HG03159 (cell line): Measurements from ENCODE around the gene DNMT3L.
"Not testable (repeated sequence)": the region's sequence is repeated elsewhere in the genome, so short reads cannot be mapped to it uniquely, and the experiment has no call there.

Experiments
- ATAC-seq: cut with Tn5 transposase; IDR thresholded peaks from one replicate; pipeline ENCODE4 v1.9.1; 2021; ENCODE audit warnings: mild to moderate bottlenecking, moderate library complexity; ENCODE audit not compliant: unreplicated experiment

DNMT3L gene

GRCh38 chr21:44261675-44262295, at the start of gene DNMT3L:
Gene DNMT3L, minus strand, starts transcription at chr21:44261897. Its CDS starts 638 bp downstream, at chr21:44261259.
- no peak for ATAC-seq

GRCh38 chr21:44310628-44311507, 49.2 kb upstream of the DNMT3L start:
- no peak for ATAC-seq

DNA sequence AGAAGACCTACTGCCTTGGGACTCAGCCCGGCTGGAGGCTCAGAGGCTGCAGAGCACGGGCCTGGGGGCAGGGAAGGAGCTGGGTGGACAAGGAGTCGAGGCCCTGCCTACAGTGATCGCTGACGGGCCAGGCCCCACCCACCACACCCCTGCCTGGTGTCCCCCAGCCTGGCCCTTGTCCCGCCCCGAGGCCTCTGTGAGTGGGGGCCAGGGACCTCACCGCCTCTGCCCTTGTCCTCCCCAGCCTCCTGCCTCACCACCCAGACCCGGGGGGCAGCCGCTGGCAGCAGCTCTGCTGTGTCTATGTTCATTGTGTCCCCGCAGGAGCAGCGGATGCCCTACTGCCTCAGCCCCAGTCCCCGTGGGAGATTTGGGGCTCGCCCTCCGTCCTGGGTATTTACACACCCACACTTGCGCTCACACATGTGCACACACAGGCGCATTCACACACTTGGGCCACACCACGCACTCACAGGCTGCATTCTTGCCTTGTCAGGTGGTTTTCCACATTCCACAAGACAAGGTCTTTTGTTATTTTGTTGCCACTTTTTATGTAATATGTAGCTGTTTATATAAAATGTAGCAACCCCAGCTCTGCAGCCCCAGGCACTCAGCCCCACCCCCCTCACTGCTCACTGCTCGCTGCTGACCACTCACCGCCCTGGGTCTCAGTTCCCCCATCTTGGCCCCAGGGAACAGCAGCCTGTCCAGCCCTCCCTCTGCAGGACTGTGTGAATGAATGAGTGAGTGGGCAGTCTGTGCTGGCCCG, 45.4 kb upstream of the DNMT3L start:
- ATAC-seq = no peak

GRCh38 chr21:44305691-44306090, 44.0 kb upstream of the DNMT3L start:
- ATAC-seq = no peak

GRCh38 chr21:44304877-44305293, 43.2 kb upstream of the DNMT3L start:
- no peak for ATAC-seq

DNA sequence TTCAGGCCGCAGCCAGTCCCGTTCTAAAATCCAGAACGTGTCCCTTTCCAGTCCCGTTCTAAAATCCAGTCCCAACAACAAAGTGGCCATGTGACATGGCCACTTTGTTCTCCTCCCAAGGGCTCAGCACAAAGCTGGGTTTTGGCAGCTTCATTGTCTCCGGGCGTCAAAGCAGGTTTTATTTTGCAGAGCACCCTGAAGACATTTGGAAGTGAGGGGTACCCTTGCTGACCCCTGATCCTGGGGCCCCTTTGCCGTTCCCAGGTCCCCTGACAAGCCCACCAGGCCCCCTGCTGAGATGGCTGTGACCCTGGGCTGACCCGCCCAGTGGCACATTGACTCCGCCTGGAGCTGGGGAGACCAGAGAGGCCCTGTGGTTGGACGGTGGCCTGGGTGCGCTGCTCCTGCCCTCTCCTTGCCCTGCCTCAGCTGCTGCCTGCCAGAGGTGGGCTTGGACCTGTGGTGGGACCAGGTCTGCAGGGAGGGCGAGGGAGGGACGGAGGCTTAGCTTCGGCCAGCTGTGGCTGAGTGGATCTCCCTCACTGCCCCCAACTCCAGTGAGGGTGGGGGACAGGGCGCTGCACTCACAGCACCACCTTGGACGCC, 42.4 kb upstream of the DNMT3L start:
- no peak for ATAC-seq

DNA sequence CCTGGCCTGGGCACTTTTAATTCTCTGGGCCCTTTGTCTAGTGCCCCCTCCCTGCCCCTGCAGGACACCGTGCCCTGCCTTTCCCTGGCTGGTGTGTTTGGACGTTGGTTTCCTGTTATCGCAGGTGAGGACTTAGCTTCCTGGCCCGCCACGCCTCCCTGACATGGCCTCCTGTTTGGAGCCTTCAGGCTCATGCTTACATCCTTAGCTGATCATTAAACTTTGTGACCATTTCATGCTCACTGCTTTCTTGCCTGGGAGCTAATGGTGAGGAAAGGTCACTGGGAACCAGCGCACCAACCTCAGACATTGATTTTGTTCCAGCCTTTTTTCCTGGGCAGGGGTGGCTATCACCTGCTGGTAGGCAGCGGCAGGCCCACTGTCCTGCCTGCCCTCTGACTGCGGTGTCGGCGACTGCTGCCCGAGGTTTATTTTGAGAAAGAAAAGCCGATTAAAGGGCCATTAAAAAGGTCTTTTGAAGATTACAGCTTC, 41.8 kb upstream of the DNMT3L start:
- ATAC-seq = no peak

- ATAC-seq = not testable (repeated sequence)
Observed at GRCh38 chr21:44302573-44303401, 41.1 kb upstream of the DNMT3L start.

DNA sequence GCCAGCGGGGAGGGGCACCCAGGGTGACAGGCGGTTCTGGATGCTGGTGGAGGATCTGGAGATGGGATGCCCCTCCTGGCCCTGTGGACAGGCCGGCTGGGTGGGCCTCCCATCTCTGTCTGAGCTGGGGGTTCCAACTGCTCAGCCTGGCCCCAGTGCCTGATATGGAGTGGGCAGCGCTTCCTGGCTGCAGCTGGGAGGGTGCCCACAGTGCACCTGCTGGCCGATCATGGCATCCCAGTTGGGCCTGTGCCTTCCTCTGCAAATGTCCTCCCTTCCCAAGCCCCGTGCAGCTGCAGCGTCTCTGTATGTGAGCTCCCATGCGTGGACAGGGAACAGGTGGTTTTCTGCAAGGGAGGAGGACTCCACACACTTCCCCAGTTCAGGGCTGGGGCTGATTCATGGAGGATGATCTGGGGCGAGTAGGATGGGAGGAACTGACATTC, 40.3 kb upstream of the DNMT3L start:
- no peak for ATAC-seq

DNA sequence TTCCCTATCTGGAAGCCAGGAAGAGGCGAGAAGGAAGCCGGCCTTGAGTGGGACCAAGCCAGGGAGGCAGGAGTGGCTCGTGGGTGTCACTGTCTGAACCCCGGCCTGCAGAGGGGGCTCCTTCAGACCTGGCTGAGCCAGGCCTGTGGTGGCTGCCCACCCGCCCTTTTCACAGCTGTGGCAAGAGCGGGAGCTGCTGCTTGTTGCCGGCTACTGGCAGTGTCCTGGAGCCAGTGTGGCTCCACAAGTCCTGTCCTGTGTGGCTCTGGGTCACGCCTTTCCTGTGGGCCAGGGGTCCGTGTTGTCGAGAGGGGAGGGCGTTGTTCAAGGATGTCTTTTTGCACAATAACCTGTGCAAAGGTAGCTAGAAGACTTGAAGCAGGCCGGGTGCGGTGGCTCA, 39.4 kb upstream of the DNMT3L start:
- ATAC-seq = no peak

DNA sequence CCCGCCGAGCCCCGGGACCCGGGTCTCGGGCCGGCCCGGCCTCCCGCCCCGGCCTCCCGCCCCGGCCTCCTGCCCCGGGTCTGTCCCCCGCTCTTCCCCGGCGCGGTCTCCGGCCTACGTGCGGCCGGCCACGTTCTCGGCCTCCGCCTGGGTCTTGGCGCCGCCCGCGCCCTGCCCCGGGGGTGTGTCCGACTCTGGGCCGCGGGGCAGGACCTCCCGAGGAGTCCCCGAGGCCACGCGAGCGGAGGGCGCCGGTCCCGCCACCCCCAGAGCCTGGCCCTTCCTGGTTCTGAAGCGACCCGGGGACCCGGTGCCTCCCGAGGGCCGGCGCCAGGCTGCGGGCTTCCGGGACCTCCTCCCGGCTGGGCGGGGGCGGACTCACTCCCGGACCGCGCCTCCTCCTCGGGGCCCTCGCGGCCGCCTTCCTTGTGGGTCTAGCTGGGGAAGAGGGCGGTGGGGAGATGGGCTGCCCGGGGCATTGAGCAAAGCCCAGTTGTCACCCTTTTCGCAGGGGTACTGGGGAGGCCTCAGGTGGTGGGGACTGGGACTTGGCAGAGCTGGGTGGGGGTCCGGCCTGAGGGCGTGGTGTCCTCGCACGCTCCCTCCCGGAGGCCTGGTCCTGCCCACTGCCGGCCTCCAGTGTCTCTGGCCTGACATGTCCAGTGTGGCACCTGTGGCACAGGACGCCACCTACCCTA, 38.7 kb upstream of the DNMT3L start:
- ATAC-seq = peak; percentile 32

- peak; percentile 45 for ATAC-seq
Observed at GRCh38 chr21:44299458-44300261, 38.0 kb upstream of the DNMT3L start, which contains the start of gene PFKL. Gene PFKL, plus strand, starts transcription at chr21:44300053. Its CDS starts 53 bp downstream, at chr21:44300106.

- no peak for ATAC-seq
Observed at GRCh38 chr21:44299085-44299457, 37.4 kb upstream of the DNMT3L start.

DNA sequence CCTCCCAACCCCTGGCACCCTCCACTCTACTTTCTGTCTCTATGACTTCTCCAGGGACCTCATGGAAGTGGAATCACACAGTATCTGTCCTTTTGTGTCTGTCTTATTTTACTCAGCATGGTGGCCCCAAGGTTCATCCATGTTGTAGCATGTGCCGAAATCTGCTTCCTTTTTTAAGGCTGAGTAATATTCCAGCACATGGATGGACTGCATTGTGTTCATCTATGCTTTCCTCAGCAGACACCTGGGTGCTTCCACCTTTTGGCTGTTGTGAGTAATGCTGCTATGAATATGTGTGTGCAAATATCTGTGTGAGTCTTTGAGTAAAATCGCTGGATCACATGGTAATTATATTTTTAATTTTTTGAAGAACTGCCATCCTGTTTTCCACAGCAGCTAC, 36.6 kb upstream of the DNMT3L start:
- no peak for ATAC-seq

DNA sequence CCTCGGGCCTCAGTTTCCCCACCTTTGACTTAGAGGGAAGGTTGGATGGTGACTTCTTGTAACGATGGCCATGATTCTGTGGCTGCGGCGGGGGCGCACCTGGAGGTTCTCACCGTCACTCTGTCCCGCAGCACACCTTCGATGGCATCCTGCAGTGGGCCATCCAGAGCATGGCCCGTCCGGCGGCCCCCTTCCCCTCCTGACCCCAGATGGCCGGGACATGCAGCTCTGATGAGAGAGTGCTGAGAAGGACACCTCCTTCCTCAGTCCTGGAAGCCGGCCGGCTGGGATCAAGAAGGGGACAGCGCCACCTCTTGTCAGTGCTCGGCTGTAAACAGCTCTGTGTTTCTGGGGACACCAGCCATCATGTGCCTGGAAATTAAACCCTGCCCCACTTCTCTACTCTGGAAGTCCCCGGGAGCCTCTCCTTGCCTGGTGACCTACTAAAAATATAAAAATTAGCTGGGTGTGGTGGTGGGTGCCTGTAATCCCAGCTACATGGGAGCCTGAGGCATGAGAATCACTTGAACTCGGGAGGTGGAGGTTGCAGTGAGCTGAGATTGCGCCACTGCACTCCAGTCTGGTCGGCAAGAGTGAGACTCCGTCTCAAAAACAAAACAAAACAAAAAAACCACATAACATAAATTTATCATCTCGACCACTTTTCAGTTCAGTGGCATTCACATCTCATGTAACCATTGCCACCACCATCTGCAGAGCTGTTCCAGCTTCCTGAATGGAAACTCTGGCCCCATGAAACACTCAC, 36.0 kb upstream of the DNMT3L start:
- ATAC-seq = no peak

DNA sequence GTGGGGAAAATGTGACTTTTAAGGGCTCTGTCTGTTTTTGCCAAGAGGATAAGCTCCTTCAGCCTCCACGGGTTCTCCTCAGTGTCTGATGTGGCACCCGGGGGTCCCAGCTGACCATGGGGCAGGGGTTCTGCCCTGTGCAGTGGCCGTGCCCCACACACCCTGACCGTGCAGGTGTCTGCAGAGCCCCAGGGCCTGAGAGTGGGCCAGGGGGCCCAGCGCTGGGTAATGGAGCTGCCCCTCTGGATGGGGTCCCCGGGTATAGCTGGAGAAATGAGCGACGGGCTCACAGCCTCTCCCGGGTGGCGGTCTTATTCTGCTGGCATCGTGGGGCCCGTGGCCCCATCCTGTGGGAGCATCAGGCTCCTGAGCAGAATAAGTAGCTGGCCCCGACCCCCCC, 35.2 kb upstream of the DNMT3L start:
- ATAC-seq = no peak

- ATAC-seq = no peak
Observed at GRCh38 chr21:44296103-44296519, 34.4 kb upstream of the DNMT3L start.

DNA sequence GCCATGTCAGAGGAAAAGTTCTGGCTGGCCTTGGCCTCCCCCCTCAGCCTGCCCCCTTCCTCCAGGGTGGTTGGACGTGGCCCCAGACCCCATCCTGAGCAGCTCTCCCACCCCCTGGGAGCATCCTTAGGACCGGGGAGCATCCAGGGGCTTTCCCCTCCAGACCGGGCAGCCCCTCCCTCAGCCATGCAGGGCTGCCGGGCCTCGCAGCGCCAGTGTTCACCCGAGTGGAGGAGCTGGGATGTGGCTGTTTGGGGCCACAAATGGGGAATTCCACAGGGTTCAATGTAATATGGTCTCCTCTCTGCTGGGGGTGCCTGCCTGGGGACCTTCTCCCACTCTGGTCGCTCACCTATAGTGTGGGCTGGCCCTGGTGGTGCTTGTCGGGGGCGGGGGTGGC, 33.9 kb upstream of the DNMT3L start:
- no peak for ATAC-seq
